GM10266 (cell line): ENCODE measurements around the gene HDAC8.

ENCODE experiments used
- DNase-seq: peaks from one replicate; pipeline ENCODE4 v3.0.0; 2012; ENCODE audit errors: extremely low spot score
- CTCF ChIP-seq: IDR thresholded peaks from 2 replicates; pipeline ENCODE4 v1.5.1; 2012; ENCODE audit warnings: mild to moderate bottlenecking, low read depth; ENCODE audit not compliant: control insufficient read depth, insufficient read depth; ENCODE audit errors: missing control alignments

The HDAC8 gene

GRCh38 chrX:72308209-72308565 is 264.5 kb downstream of the HDAC8 start:
- DNase-seq: no peak
- no peak for TF ChIP-seq CTCF

- no peak for TF ChIP-seq CTCF
- DNase-seq: no peak
Measured at GRCh38 chrX:72307646-72308051, 265.0 kb downstream of the HDAC8 start.

GRCh38 chrX:72306851-72307645 is 265.6 kb downstream of the HDAC8 start:
- peak; percentile 53 for DNase-seq
- no peak for TF ChIP-seq CTCF

- TF ChIP-seq CTCF: no peak
- no peak for DNase-seq
Measured at GRCh38 chrX:72306085-72306801, 266.4 kb downstream of the HDAC8 start.

GRCh38 chrX:72305286-72306084 is 267.2 kb downstream of the HDAC8 start, which contains the start of gene CITED1:
TSS of gene CITED1 (minus strand) at chrX:72305914. CDS start at chrX:72302869, 3,045 bp downstream.
- no peak for TF ChIP-seq CTCF
- no peak for DNase-seq

GRCh38 chrX:72304877-72305276 is 267.8 kb downstream of the HDAC8 start:
- no peak for DNase-seq
- no peak for TF ChIP-seq CTCF

- DNase-seq: no peak
- TF ChIP-seq CTCF: no peak
Measured at GRCh38 chrX:72301781-72302180, 270.9 kb downstream of the HDAC8 start.
